ENCODE results near the gene FARS2. TPM values are rescaled to one million over a fixed set of nuclear protein-coding genes. Genes with fewer than 3 reads are reported as not detected.

Gene FARS2
- total RNA-seq, 1 experiment from 2014 or later: 17.8 TPM

GRCh38 chr6:5234874-5235273 is 26.4 kb upstream of the FARS2 start:
- POLR2A ChIA-PET (ENCODE audit: low non-redundant PET): no interaction called here
- CTCF ChIA-PET: no interaction called here
- no TSS peak for BruUV-seq (replicated peaks)
- Histone ChIP-seq H3K9me3 (ENCODE audit: low read depth, low read length, poor library complexity, severe bottlenecking) (no peaks in the 10 kb centered on the region), H3K27ac (ENCODE audit: low read depth, low read length, poor library complexity, severe bottlenecking) (no peak overlapping the region), H3K27me3 (replicated peaks; ENCODE audit: insufficient read depth, low read depth, low read length, poor library complexity) (no peaks in the 10 kb centered on the region), H3K4me3 (ENCODE audit: low read depth, low read length, poor library complexity, severe bottlenecking) (no peak overlapping the region), H3K36me3 (ENCODE audit: insufficient read depth, low read length, poor library complexity, severe bottlenecking) (no peaks in the 10 kb centered on the region), H3K4me1 (ENCODE audit: insufficient read depth, low read length, poor library complexity, severe bottlenecking) (no peaks in the 10 kb centered on the region)
- TF ChIP-seq CTCF (conservative IDR thresholded peaks at IDR 0.05; ENCODE audit: low read depth, low read length): no peak
- no peak for TF ChIP-seq EZH2 (IDR thresholded peaks at IDR 0.05; ENCODE audit: borderline replicate concordance, low read depth, low read length, poor library complexity, severe bottlenecking)
- intact Hi-C loops (cut with micrococcal nuclease; ENCODE audit: unreplicated experiment): no loop called here
- no peak for DNase-seq (ENCODE audit: low spot score)

GRCh38 chr6:5235830-5236229 is 25.5 kb upstream of the FARS2 start:
- BruUV-seq (replicated peaks): no TSS peak

GRCh38 chr6:5237805-5238204 is 23.5 kb upstream of the FARS2 start:
- intact Hi-C loops (cut with micrococcal nuclease; ENCODE audit: unreplicated experiment): no loop called here
- TF ChIP-seq CTCF (conservative IDR thresholded peaks at IDR 0.05; ENCODE audit: low read depth, low read length) (no peak), EZH2 (IDR thresholded peaks at IDR 0.05; ENCODE audit: borderline replicate concordance, low read depth, low read length, poor library complexity, severe bottlenecking) (no peak)
- Histone ChIP-seq H3K4me3 (ENCODE audit: low read depth, low read length, poor library complexity, severe bottlenecking) (no peak overlapping the region), H3K27me3 (replicated peaks; ENCODE audit: insufficient read depth, low read depth, low read length, poor library complexity) (no peaks in the 10 kb centered on the region), H3K9me3 (ENCODE audit: low read depth, low read length, poor library complexity, severe bottlenecking) (no peaks in the 10 kb centered on the region), H3K36me3 (ENCODE audit: insufficient read depth, low read length, poor library complexity, severe bottlenecking) (no peaks in the 10 kb centered on the region), H3K27ac (ENCODE audit: low read depth, low read length, poor library complexity, severe bottlenecking) (no peak overlapping the region), H3K4me1 (ENCODE audit: insufficient read depth, low read length, poor library complexity, severe bottlenecking) (no peaks in the 10 kb centered on the region)
- DNase-seq (ENCODE audit: low spot score): no peak
- ChIA-PET POLR2A (ENCODE audit: low non-redundant PET) (no interaction called here), CTCF (no interaction called here)
- no TSS peak for BruUV-seq (replicated peaks)

More at GRCh38 chr6:5235830-5236229, 25.5 kb upstream of the FARS2 start:
- no peaks in the 10 kb centered on the region for H3K9me3 ChIP-seq (ENCODE audit: low read depth, low read length, poor library complexity, severe bottlenecking)
- no peak for DNase-seq (ENCODE audit: low spot score)
- no peak overlapping the region for H3K27ac ChIP-seq (ENCODE audit: low read depth, low read length, poor library complexity, severe bottlenecking)
- ChIA-PET POLR2A (ENCODE audit: low non-redundant PET) (no interaction called here), CTCF (no interaction called here)
- no peaks in the 10 kb centered on the region for H3K36me3 ChIP-seq (ENCODE audit: insufficient read depth, low read length, poor library complexity, severe bottlenecking)
- H3K27me3 ChIP-seq (replicated peaks; ENCODE audit: insufficient read depth, low read depth, low read length, poor library complexity): no peaks in the 10 kb centered on the region
- TF ChIP-seq CTCF (conservative IDR thresholded peaks at IDR 0.05; ENCODE audit: low read depth, low read length) (no peak), EZH2 (IDR thresholded peaks at IDR 0.05; ENCODE audit: borderline replicate concordance, low read depth, low read length, poor library complexity, severe bottlenecking) (no peak)
- H3K4me3 ChIP-seq (ENCODE audit: low read depth, low read length, poor library complexity, severe bottlenecking): no peak overlapping the region
- intact Hi-C loops (cut with micrococcal nuclease; ENCODE audit: unreplicated experiment): no loop called here
- H3K4me1 ChIP-seq (ENCODE audit: insufficient read depth, low read length, poor library complexity, severe bottlenecking): no peaks in the 10 kb centered on the region

All from A673 (cell line).